ENCODE results near the gene DNPEP.
"Not testable (repeated sequence)": the region's sequence is repeated elsewhere in the genome, so short reads cannot be mapped to it uniquely, and the experiment has no call there.

Gene DNPEP

DNA sequence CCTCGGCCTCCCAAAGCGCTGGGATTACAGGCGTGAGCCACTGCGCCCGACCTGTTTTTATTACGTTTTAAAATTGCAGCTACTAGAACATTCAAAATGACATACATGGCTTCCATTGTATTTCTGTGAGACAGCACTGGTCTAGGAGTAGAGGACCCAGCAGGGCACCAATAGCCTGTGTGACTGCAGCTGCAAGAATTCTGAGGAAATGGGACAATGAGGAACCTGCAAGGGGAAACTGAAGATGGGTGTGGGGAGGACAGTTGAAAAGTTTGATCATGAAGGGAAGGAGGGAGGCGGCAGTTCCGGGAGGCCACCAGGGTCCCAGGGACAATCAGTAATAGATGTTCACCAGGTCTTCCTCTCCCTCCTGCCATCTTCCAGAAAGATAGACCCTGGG is 13.9 kb upstream of the DNPEP start:
- DNase-seq: no peak

- DNase-seq: no peak
Measured at GRCh38 chr2:219400562-219400961, 12.8 kb upstream of the DNPEP start.

DNA sequence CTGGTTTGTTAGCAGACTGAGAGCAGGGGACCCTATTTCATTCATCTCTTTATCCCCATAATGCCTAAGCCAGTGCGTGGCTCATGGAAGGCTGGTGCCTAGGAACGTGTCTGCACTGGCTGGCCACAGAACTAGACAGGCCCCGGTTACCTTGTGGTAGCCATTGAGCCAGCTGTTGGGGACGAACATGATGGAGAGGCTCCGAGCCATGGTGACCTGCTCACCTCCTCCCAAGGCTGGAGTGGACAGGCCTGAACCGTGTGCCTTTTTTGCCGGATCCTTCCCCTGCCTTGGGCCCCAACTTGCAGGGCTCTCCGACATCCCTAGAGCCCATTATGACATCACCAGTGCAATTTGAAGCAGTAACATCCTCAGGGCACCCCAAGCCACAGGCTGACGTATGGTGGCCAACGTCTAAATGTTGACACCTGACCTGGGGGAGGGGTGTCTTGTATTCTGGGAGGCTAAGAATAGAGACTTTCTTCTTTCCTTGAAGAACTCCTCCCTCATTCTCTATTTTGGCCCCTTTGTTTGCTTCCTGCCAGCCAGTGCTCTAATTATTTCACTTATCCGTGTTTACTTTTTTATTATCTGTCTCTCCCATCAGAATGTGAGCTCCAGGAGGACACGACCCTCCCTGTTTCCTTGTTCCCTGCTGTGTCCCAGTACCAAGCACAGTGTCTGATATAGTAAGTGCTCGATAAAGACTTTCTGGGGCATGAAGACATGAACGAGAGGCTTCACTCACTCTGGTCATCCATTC is 12.2 kb upstream of the DNPEP start:
- DNase-seq: no peak

- DNase-seq: no peak
Measured at GRCh38 chr2:219398721-219399363, 11.1 kb upstream of the DNPEP start.

DNA sequence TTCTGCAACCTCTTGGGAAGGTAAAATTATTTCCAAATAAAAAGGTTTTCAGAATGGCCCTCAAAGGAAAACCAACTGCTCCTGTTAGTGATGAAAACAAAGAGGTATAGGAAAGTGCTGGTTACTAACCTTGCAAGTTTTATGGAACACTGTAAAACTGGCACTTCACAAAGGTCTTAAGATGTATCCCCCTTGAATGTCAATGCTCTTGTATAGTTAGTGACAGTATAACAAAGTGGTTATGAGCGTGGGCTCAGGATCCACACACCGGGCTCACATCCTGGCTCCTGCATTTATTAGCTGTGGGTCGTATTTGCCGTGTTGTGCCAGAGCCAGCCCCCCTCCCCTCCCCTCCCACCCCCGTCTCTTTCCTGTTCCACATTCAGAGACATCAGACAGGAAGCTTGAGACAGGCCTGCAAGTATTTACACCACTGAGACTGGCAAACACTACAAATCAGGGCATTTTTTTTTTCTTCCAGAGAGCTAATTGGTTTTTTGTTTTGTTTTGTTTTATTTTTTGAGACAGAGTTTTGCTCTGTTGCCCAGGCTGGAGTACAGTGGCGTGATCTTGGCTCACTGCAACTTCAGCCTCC is 9.2 kb upstream of the DNPEP start:
- no peak for DNase-seq

- DNase-seq: no peak
Measured at GRCh38 chr2:219395609-219396008, 7.9 kb upstream of the DNPEP start.

DNA sequence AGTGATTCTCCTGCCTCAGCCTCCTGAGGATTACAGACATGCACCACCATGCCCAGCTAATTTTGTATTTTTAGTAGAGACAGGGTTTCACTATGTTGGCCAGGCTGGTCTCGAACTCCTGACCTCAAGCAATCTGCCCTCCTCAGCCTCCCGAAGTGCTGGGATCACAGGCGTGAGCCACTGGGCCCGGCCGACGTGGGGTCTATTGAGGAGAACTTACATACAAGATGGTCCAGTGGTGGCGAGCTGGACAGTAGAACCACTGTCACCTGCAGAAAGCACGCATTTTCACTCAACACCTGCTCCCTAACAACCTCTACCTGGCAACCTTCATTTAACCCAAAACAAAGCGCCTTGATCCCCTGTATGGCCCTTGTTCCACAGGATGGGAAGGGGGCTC is 7.3 kb upstream of the DNPEP start:
- not testable (repeated sequence) for DNase-seq

DNA sequence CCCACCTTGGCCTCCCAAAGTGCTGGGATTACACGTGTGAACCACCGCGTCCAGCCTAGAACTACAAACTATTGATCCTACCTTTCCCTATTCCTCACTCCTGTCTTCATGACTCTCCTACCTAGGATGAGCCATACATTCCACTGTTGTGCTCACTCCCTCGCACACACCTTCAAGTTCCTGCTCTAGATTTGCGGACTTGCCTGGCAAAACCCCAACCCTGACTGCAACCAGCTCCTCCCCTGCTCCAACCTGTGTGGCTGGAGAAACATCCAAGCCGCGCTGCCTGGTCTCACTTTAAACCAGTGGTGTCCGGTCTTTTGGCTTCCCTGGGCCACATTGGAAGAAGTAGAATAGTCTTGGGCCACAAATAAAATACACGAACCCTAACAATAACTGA is 5.0 kb upstream of the DNPEP start:
- DNase-seq: no peak

GRCh38 chr2:219388907-219389156 is 1.1 kb upstream of the DNPEP start:
- no peak for DNase-seq

DNA sequence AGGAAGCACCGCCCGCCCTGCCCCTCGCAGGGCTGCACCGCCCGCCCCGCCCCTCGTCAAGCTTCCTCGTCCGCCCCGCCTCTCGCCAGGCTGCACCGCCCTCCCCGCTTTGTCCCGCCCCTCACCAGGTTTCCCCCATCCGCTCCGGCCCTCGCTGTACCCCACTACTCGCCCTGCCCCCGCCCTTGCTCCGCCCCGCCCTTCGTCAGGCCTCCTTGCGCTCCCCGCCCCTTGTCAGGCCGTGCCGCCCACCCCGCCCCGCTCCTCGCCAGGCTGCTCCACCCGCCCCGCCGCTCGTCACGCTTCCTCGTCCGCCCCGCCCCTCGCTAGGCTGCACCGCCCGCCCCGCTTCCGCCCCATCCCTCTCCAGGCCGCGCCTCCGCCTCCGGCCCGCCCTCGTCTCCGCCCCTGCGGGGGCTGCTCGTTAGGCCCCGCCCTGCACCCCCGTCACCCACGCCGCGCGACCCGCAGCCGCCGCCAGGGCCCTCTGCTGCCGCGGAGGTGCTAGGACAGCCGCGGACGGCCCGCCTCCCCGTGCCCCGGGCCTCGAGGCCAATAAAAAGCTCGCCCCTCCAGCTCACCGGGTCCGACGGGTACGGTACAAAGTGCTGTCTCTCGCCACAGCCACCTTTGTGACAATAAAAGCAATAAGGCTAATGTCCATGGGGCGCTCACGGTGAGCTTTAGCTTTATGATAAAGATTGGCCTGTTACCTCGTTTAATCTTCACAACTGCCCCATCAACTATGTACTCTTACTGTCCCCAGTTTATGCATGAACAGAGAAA is 602 bp upstream of the DNPEP start:
- peak; percentile 82 to 100 (median 99) for DNase-seq

DNA sequence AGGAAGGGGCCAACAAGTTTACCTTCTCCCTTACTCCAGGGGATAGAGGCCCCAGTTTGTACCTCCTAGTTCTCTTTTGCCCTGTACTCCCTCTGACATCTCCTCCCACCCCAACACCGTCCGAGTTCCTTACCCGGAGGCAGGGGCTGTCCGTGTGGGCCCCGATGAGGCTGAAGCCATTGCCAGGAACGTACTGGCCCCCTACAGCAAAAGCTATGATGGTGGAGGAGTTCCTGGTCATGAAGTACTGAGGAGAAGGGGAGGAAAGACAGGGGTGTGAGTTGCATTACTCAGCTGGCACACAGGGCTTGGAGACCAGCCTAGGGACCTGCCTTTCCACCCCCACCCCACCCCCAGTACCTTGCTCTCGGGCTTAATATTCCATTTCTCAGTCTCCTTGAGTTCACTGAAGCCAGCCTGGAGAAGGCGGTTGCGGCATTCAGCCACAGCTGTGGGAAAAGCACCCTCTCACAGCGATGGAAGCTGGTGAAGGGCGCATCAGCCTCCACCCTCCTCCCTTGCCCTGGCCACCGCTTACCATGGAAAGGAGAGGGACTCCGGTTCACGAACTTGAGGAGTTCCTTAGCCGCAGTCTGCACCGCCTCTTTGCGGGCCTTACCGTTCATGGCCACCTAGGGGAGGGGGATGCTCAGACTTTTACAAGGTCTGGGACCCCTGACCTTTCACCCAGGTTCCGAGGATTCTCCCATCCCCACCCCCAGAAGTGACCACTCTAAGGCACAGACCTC is 1.0 kb downstream of the DNPEP start:
- peak in 3 of 51 donors; percentile 17 to 47 (median 27) for DNase-seq

DNA sequence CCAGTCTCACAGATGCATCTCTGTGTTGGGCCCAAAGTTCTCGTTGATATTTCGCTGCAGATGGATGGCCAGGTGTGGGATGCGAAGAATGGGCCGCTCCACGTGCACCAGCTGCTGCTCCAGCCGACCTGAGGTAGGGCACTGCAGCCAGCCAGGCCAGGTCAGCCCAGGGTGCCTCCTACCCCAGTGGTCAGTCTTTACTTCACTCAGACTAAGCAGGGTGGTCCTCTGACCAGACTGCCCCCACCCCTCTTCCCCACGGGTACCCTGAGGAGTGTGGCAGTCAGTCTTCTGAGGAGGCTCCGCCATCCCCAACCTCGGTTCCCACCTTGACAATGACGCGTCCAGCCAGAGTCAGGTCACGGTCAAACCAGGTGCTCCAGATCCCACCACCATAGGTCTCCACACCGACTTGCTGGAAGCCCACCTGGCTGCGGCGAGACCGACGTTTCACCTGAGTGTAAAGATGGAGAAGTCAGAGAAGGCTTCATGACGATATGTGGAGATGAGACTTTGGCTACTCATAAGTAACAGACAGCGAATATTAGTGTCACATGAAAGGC is 1.7 kb downstream of the DNPEP start:
- no peak for DNase-seq

GRCh38 chr2:219384859-219385258 is 2.9 kb downstream of the DNPEP start:
- no peak for DNase-seq

DNA sequence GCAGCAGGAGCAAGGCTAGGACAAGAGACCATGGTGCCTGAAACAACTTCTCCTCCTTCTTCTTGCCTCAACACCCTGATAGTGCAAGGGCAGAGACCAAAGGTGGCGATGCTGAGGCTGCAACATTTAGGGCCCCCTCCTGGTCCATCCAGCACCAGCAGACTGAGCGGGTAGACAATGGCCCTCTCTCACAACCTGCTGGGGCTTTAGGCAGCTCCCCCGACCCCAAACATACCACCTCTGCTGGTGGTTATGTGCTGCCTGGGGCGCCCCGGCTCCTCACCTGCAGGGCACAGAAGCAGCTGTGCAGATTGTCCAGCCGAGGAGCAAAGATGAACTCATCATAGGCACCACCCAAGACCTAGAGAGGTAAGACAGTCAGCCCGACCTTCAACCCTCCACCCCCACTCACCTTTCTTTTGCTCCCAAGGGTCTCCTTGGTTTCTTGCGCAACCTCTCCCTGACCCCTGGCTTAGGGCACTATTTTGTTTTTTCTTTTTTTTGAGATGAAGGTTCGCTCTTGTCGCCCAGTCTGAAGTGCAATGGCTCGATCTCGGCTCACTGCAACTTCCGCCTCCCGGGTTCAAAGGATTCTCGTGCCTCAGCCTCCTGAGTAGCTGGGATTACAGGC is 3.5 kb downstream of the DNPEP start:
- DNase-seq: no peak

GRCh38 chr2:219381448-219381847 is 6.3 kb downstream of the DNPEP start:
- DNase-seq: no peak

DNA sequence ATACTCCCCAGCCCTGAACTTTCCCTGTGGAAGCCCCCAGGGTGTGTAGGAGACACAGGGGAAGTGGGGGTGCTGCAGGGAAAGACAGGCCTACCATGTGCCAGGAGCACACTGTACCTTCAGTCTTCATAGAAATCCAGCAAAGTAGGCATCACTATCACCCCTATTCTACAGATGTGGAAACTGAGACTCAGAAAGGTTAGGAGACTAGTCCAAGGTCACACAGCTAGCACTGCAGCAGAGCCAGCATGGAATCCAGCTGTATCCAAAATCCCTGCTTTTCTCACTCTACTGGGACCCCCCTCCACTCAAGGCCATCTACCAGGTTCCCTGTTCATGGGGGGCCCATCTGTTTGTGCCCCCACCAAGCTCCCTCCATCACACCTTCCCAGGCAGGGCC is 6.8 kb downstream of the DNPEP start:
- DNase-seq: no peak

GRCh38 chr2:219378163-219378851 is 9.4 kb downstream of the DNPEP start:
- DNase-seq: no peak

GRCh38 chr2:219369447-219369861 is 18.3 kb downstream of the DNPEP start:
- peak in 15 of 51 donors; percentile 7 to 54 (median 18) for DNase-seq

DNA sequence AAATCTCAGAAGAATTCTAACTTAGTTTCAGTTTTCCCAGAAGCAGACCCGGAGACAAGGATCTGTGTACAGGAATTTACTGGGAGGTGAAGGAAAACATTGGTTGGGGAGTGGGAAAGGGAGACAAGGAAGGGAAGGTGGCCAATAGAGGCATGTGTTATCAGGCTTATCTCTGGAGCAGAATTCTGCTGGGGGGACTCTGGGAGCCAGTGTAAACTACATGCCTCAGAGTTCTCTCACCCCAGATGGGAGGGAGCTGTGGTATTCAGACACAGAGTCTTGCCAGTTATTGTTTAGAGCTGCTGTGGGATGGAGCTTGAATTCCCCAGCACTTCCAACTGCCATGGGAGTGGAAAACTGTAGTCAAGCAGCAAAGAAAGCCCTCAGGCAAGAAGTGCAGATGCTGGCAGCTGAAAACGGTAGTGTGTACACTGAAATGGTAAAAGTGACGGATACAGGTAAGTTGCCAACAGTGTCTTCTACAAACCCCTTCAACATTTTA is 19.0 kb downstream of the DNPEP start:
- peak in 1 of 51 donors; percentile 6 for DNase-seq
